H1 (cell line): Measurements from ENCODE around the gene GLG1. TPM values are rescaled to one million over a fixed set of nuclear protein-coding genes. Genes with fewer than 3 reads are reported as not detected.

Source experiments
- CEBPB ChIP-seq: IDR thresholded peaks from 2 replicates; pipeline ENCODE4 v1.6.1; 2012; ENCODE audit warnings: low read depth, low read length
- CHD7 ChIP-seq: fragments of 300-600 bp; sonication (generic); IDR thresholded peaks from 2 replicates; pipeline ENCODE4 v1.7.1; 2012; ENCODE audit warnings: low read length, moderate library complexity, mild to moderate bottlenecking, inconsistent platforms; ENCODE audit not compliant: insufficient replicate concordance
- HDAC6 ChIP-seq: IDR thresholded peaks from one replicate; pipeline ENCODE4 v1.7.1; 2012; ENCODE audit warnings: low read depth, mild to moderate bottlenecking, inconsistent platforms, low read length, moderate library complexity
- KDM5A ChIP-seq: fragments of 200-600 bp; IDR thresholded peaks from 2 replicates; pipeline ENCODE4 v1.7.1; 2012; ENCODE audit warnings: mild to moderate bottlenecking, low read length, inconsistent platforms, mixed read lengths
- polyA plus RNA-seq, 7 experiments: library from polyadenylated mRNA; depleted of rRNA in 3 of 7; stranded (reverse) in 5 of 7; unstranded in 2 of 7; fragments of >200 nt in 5 of 7; fragments of 200-250 nt in 2 of 7; gene quantifications; 1 replicate in 5 of 7; 2 replicates in 1 of 7; 4 replicates in 1 of 7; pipeline versions ENCODE4 v1.2.1 to v1.2.3, GENCODE V29; 2011 to 2013; ENCODE audit warnings: missing spikeins in 2 of 7, mixed read lengths in 2 of 7
- total RNA-seq: library from RNA; stranded (reverse); fragmentation: NEBNext Ultra II Directional; extraction: Animal tissue kit (Norgen Biotek cat#: 25700); gene quantifications from 2 replicates; pipeline ENCODE4 v1.2.1, GENCODE V29; 2021

GLG1 gene
- total and polyA plus RNA-seq, 2 of the 8 experiments (the other 6 are each of a cell fraction or from before 2014, with no cell fraction given) = 53.4 to 139 TPM

- TF ChIP-seq CHD7 (no peak), CEBPB (no peak), HDAC6 (no peak), KDM5A (no peak)
- TF ChIP-seq, all 59 proteins: peak for 0
These were observed 84.8 kb downstream of the GLG1 start (continued) for GRCh38 chr16:74522160-74522559.
